ENCODE data around the gene LPCAT1. TPM values are rescaled to one million over a fixed set of nuclear protein-coding genes. Genes with fewer than 3 reads are reported as not detected.
"Not testable (repeated sequence)": the region's sequence is repeated elsewhere in the genome, so short reads cannot be mapped to it uniquely, and the experiment has no call there.

The LPCAT1 gene
- total RNA-seq, 4 donors from 2014 or later: 10.4 to 13.2 (median 12.3) TPM

DNA sequence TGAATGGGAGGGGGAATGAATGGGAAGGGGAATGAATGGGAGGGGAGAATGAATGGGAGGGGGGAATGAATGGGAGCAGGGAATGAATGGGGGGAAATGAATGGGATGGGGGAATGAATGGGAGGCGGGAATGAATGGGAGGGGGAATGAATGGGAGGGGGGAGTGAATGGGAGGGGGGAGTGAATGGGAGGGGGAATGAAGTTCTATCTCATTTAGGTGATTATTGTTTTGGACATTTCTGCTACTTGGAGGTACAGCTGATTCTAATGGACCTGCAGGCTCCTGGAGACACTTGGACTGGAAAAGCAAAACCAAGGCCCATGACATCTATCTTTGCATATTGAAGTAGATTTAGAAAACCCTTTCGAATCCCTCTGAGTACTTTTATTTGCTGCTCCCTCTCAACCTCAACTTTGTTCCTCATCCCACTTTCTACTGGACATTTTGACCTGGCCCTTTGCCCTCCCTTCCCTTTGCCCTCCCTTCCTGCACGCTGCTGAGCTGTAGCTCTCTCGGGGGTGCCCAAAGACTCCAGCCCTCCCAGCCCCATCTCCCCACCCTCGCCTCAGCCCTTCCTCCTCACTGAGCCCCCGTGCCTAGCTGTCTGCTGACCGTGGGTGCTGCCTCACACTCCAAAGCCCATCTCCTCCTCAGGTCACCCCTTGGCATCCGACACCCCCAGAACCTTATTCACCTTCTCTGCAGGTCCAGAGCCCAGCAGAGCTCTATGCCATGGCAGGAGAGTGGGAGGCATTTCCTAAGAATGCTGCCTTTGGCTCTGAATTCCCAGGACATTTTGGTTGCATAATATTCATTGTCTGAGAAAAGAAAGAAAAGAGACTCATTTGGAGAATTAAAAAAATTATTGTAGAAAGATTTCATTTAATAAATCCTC is 19.9 kb upstream of the LPCAT1 start:
- H3K4me3 ChIP-seq (ENCODE audit: low read depth, poor library complexity, severe bottlenecking): no peak overlapping the region
- TF ChIP-seq, protein P1, sequence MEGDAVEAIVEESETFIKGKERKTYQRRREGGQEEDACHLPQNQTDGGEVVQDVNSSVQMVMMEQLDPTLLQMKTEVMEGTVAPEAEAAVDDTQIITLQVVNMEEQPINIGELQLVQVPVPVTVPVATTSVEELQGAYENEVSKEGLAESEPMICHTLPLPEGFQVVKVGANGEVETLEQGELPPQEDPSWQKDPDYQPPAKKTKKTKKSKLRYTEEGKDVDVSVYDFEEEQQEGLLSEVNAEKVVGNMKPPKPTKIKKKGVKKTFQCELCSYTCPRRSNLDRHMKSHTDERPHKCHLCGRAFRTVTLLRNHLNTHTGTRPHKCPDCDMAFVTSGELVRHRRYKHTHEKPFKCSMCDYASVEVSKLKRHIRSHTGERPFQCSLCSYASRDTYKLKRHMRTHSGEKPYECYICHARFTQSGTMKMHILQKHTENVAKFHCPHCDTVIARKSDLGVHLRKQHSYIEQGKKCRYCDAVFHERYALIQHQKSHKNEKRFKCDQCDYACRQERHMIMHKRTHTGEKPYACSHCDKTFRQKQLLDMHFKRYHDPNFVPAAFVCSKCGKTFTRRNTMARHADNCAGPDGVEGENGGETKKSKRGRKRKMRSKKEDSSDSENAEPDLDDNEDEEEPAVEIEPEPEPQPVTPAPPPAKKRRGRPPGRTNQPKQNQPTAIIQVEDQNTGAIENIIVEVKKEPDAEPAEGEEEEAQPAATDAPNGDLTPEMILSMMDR (IDR thresholded peaks at IDR 0.05): no peak
- TF ChIP-seq POLR2A (IDR thresholded peaks at IDR 0.05): no peak
- intact Hi-C loops (cut with DNase I; ENCODE audit: low total_unique reads): no loop called here
- 87 to 89% methylated on average over 8 of the region's 8 CpGs for WGBS, 2 donors
- peak in 1 of 2 donors; percentile 68 for DNase-seq (ENCODE audit: low spot score in 2 of 2)

DNA sequence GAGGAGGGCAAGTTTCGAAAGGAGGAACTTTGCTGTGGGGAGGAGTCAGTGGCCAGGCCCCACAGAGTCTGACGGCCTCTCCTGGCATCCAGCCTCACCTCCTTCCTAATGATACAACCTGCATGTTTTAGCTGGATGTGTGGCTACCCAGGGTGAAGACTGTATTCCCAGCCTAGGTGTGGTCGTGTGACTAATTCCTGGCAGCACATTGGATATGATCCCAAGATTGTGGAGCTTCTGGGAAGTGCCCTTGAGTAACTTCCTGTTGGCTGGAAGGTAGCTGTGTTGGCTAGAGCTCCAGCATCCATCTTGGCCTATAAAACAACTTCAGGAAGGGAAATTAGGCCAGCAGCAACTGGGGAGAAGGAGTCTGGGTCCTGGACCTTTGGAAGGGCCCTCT is 19.0 kb upstream of the LPCAT1 start:
- H3K4me3 ChIP-seq (ENCODE audit: low read depth, poor library complexity, severe bottlenecking): no peak overlapping the region
- intact Hi-C loops (cut with DNase I; ENCODE audit: low total_unique reads): no loop called here
- DNase-seq (ENCODE audit: low spot score in 2 of 2): peak; percentile 55 to 85
- 14 to 31% methylated on average over 3 of the region's 3 CpGs for WGBS, 2 donors
- no peak for TF ChIP-seq POLR2A (IDR thresholded peaks at IDR 0.05)
- TF ChIP-seq, protein P1 (IDR thresholded peaks at IDR 0.05): no peak

DNA sequence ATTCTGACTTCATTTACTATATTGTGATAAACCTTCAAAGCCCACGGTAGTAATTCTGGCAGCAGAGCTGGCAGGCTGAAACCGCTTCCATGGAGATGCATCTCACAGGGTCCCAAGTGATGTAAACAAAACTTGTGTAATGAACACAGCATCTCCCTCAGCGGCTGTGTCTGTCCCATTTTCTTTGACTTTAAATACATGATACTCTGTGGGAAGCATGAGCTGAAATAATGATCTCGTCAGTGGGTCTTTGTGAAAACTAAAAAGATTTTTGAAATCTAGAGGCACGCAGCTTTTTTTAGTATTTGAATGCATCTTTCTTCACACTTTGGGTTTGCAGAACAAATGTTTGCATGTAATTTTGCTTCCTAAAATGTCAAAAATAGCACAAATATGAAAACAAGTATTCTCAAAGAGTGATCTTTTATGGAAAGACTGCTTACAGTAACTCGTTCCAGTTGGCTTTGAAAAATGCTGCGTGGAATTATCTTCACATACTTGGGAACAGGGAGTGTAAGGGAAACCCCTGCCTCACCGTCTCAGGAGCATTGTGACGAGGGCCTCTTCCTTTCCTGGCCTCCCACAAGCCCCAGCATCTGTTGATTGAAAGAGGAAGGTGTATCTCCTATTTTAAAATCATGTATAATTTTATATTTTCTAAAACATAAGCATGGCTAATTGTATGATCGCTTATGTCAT is 18.1 kb upstream of the LPCAT1 start:
- peak in 1 of 2 donors; percentile 62 for DNase-seq (ENCODE audit: low spot score in 2 of 2)
- no peak overlapping the region for H3K4me3 ChIP-seq (ENCODE audit: low read depth, poor library complexity, severe bottlenecking)
- intact Hi-C loops (cut with DNase I; ENCODE audit: low total_unique reads): no loop called here
- TF ChIP-seq, protein P1 (IDR thresholded peaks at IDR 0.05): no peak
- no peak for TF ChIP-seq POLR2A (IDR thresholded peaks at IDR 0.05)
- WGBS, 2 donors: 37 to 49% methylated on average over 10 of the region's 10 CpGs

- DNase-seq (ENCODE audit: low spot score in 2 of 2): peak in 1 of 2 donors; percentile 77
- 89 to 91% methylated on average over 11 of the region's 11 CpGs for WGBS, 2 donors
- TF ChIP-seq, protein P1 (IDR thresholded peaks at IDR 0.05): no peak
- no peak for TF ChIP-seq POLR2A (IDR thresholded peaks at IDR 0.05)
- intact Hi-C loops (cut with DNase I; ENCODE audit: low total_unique reads): no loop called here
- H3K4me3 ChIP-seq (ENCODE audit: low read depth, poor library complexity, severe bottlenecking): no peak overlapping the region
Observed at GRCh38 chr5:1540831-1541701, 17.3 kb upstream of the LPCAT1 start.

DNA sequence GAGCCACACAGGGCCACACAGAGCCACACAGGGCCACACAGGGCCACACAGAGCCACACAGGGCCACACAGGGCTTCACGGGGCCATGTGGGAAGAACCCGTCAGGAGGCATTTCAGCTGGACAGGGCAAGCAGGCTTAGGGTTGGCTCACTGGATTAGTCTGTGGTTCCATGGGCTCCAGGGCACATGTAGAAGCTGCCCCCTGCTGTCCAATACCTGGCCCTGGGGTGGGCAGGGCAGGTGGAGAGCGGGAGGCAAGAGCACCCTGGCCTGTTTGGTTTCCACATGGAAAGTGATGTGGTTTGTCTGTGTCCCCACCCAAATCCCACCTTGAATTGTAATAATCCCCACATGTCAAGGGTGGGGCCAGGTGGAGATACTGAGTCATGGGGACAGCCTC is 16.4 kb upstream of the LPCAT1 start:
- TF ChIP-seq, protein P1 (IDR thresholded peaks at IDR 0.05): no peak
- DNase-seq (ENCODE audit: low spot score in 2 of 2): peak in 1 of 2 donors; percentile 80
- intact Hi-C loops (cut with DNase I; ENCODE audit: low total_unique reads): no loop called here
- no peak overlapping the region for H3K4me3 ChIP-seq (ENCODE audit: low read depth, poor library complexity, severe bottlenecking)
- 94 to 100% methylated on average over 1 to 3 of the region's 3 CpGs for WGBS, 2 donors

DNA sequence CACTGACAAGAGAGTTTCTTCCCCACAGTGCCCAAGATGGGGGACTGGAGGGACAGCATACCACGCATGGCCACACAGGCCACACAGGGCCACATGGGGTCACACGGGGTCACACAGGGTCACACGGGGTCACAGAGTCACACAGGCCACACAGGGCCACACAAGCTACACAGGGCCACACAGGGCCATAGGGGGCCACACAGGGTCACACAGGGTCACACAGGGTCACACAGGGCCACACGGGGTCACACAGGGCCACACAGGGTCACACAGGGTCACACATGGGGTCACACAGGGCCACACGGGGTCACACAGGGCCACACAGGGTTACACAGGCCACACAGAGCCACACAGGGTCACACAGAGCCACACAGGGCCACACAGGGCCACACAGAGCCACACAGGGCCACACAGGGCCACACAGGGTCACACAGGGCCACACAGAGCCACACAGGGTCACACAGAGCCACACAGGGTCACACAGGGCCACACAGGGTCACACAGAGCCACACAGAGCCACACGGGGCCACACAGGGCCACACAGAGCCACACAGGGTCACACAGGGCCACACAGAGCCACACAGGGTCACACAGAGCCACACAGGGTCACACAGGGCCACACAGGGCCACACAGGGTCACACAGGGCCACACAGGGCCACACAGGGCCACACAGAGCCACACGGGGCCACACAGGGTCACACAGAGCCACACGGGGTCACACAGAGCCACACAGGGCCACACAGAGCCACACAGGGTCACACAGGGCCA is 15.8 kb upstream of the LPCAT1 start:
- 74 to 83% methylated on average over 4 to 7 of the region's 8 CpGs for WGBS, 2 donors
- intact Hi-C loops (cut with DNase I; ENCODE audit: low total_unique reads); H3K4me3 ChIP-seq (ENCODE audit: low read depth, poor library complexity, severe bottlenecking): not testable (repeated sequence)
- DNase-seq (ENCODE audit: low spot score in 2 of 2): peak in 1 of 2 donors; percentile 75

All from lower leg skin (tissue), 4 donors.